GM23338 (cell line): ENCODE results near the gene OR1L1. TPM values are rescaled to one million over a fixed set of nuclear protein-coding genes. Genes with fewer than 3 reads are reported as not detected.

Experiments
- ATAC-seq: fragments of 200-7000 bp; cut with Tn5 transposase; 3 replicates; pipeline ENCODE4 v1.9.1; 2020
- DNase-seq: peaks from one replicate; pipeline ENCODE4 v3.0.0-alpha.2; 2015; ENCODE audit warnings: low spot score
- H2AFZ ChIP-seq: fragments of 200-600 bp; sonication (generic); 2 replicates; pipeline ENCODE4 v1.8.0; 2016; ENCODE audit warnings: antibody characterized with exemption, mild to moderate bottlenecking, moderate library complexity
- H3F3A ChIP-seq: fragments of 200-600 bp; sonication (generic); replicated peaks from 2 replicates; pipeline ENCODE4 v1.8.0; 2017; ENCODE audit warnings: antibody characterized with exemption, mixed run types, low read depth
- H3K27ac ChIP-seq: fragments of 200-600 bp; sonication (generic); 2 replicates; pipeline ENCODE4 v1.6.1; 2016; ENCODE audit warnings: low read depth
- H3K27me3 ChIP-seq: fragments of 200-600 bp; sonication (generic); 2 replicates; pipeline ENCODE4 v1.8.0; 2016; ENCODE audit warnings: mild to moderate bottlenecking, mixed run types, moderate library complexity; ENCODE audit not compliant: insufficient read depth
- H3K36me3 ChIP-seq: fragments of 200-600 bp; sonication (generic); 2 replicates; pipeline ENCODE4 v1.8.0; 2016; ENCODE audit warnings: mild to moderate bottlenecking; ENCODE audit not compliant: insufficient read depth
- H3K4me1 ChIP-seq: fragments of 200-600 bp; sonication (generic); 2 replicates; pipeline ENCODE4 v1.8.0; 2016; ENCODE audit warnings: mild to moderate bottlenecking, moderate library complexity; ENCODE audit not compliant: insufficient read depth
- H3K4me2 ChIP-seq: fragments of 200-600 bp; sonication (generic); 2 replicates; pipeline ENCODE4 v1.7.1; 2017; ENCODE audit warnings: mixed run types
- H3K4me3 ChIP-seq: fragments of 200-600 bp; sonication (generic); 2 replicates; pipeline ENCODE4 v1.6.1; 2016; ENCODE audit warnings: mixed run types
- H3K79me2 ChIP-seq: fragments of 200-600 bp; sonication (generic); replicated peaks from 2 replicates; pipeline ENCODE4 v1.8.0; 2017; ENCODE audit warnings: mild to moderate bottlenecking; ENCODE audit not compliant: insufficient read depth
- H3K9me2 ChIP-seq: fragments of 200-600 bp; sonication (generic); 2 replicates; pipeline ENCODE4 v1.8.0; 2017; ENCODE audit not compliant: insufficient read depth
- H4K20me1 ChIP-seq: fragments of 200-600 bp; sonication (generic); replicated peaks from 2 replicates; pipeline ENCODE4 v1.8.0; 2017; ENCODE audit warnings: mild to moderate bottlenecking; ENCODE audit not compliant: insufficient read depth
- H3K27ac Mint-ChIP-seq: 2 replicates; pipeline ENCODE4 v1.8.0; 2020; ENCODE audit warnings: inconsistent platforms, mild to moderate bottlenecking, moderate library complexity, mixed read lengths
- H3K27me3 Mint-ChIP-seq: 3 replicates; pipeline ENCODE4 v1.8.0; 2022; ENCODE audit warnings: low read depth, mild to moderate bottlenecking, moderate library complexity, mixed read lengths, inconsistent platforms; ENCODE audit not compliant: insufficient read depth, poor library complexity
- H3K36me3 Mint-ChIP-seq: 3 replicates; pipeline ENCODE4 v1.8.0; 2021; ENCODE audit warnings: low read depth, mild to moderate bottlenecking, inconsistent platforms, moderate library complexity, mixed read lengths
- H3K4me1 Mint-ChIP-seq: 3 replicates; pipeline ENCODE4 v1.8.0; 2020; ENCODE audit warnings: mild to moderate bottlenecking, inconsistent platforms, mixed read lengths
- H3K4me3 Mint-ChIP-seq: 3 replicates; pipeline ENCODE4 v1.8.0; 2021; ENCODE audit warnings: moderate library complexity, mild to moderate bottlenecking, inconsistent platforms, mixed read lengths
- H3K9me3 Mint-ChIP-seq: 3 replicates; pipeline ENCODE4 v1.8.0; 2020; ENCODE audit warnings: moderate library complexity, mild to moderate bottlenecking, inconsistent platforms, mixed read lengths
- ETS1 ChIP-seq: IDR thresholded peaks from 2 replicates; pipeline ENCODE4 v1.6.1; 2016; ENCODE audit warnings: antibody characterized with exemption
- EZH2 ChIP-seq: fragments of 200-600 bp; sonication (generic); IDR thresholded peaks from one replicate; pipeline ENCODE4 v1.8.0; 2017; ENCODE audit warnings: antibody characterized with exemption, mild to moderate bottlenecking, low read depth; ENCODE audit not compliant: unreplicated experiment
- JUNB ChIP-seq: IDR thresholded peaks from one replicate; pipeline ENCODE4 v1.6.1; 2016; ENCODE audit warnings: antibody characterized with exemption; ENCODE audit not compliant: unreplicated experiment
- POLR2AphosphoS5 ChIP-seq: IDR thresholded peaks from 2 replicates; pipeline ENCODE4 v1.6.1; 2016; ENCODE audit warnings: antibody characterized with exemption, low read depth
- REST ChIP-seq: IDR thresholded peaks from one replicate; pipeline ENCODE4 v1.6.1; 2018; ENCODE audit warnings: antibody characterized with exemption; ENCODE audit not compliant: unreplicated experiment
- ZNF462 ChIP-seq: fragments of 250-450 bp; sonication (Bioruptor Pico); IDR thresholded peaks from 2 replicates; pipeline ENCODE4 v1.5.0; 2020; ENCODE audit warnings: mild to moderate bottlenecking, moderate library complexity
- polyA plus RNA-seq: library from polyadenylated mRNA; unstranded; fragments of >200 nt; fragmentation: Nextera tagmentation; extraction: Ambion mirVana; gene quantifications from 2 replicates; pipeline ENCODE4 v1.2.1, GENCODE V29; 2016
- total RNA-seq: library from RNA; depleted of rRNA; stranded (reverse); fragments of >200 nt; shearing (Covaris generic); gene quantifications from 2 replicates; pipeline ENCODE4 v1.2.3, GENCODE V29; 2014

OR1L1 gene
- total and polyA plus RNA-seq, 2 experiments from 2014 or later = not detected

GRCh38 chr9:122642226-122642625, 19.3 kb upstream of the OR1L1 start:
- no peak overlapping the region for H3K27ac Mint-ChIP-seq
- peaks cover 87% of the 10 kb centered on the region for H3K9me3 Mint-ChIP-seq
- no peaks in the 10 kb centered on the region for H3K4me1 Mint-ChIP-seq
- no peaks in the 10 kb centered on the region for H3K27me3 ChIP-seq
- H3K4me2 ChIP-seq = no peak overlapping the region
- ATAC-seq (no peak), DNase-seq (no peak)
- peaks cover 8% of the 10 kb centered on the region; the same call in 1 of the 2 replicates for H3K36me3 ChIP-seq
- no peaks in the 10 kb centered on the region for H3K79me2 ChIP-seq
- no peak overlapping the region for H2AFZ ChIP-seq
- peaks cover 11% of the 10 kb centered on the region for H3K36me3 Mint-ChIP-seq
- H4K20me1 ChIP-seq = no peaks in the 10 kb centered on the region
- no peaks in the 10 kb centered on the region for H3K9me2 ChIP-seq
- H3K4me3 Mint-ChIP-seq = no peak overlapping the region
- no peak overlapping the region for H3K4me3 ChIP-seq
- no peaks in the 10 kb centered on the region for H3K4me1 ChIP-seq
- H3K27me3 Mint-ChIP-seq = peaks cover 2% of the 10 kb centered on the region
- no peaks in the 10 kb centered on the region for H3F3A ChIP-seq
- no peak overlapping the region for H3K27ac ChIP-seq
- no peak for TF ChIP-seq EZH2
- no peak for TF ChIP-seq POLR2AphosphoS5
- no peak for TF ChIP-seq ZNF462 (CRISPR knock-in tag)
- no peak for TF ChIP-seq JUNB
- TF ChIP-seq REST = peak; percentile 58
- TF ChIP-seq ETS1 = no peak
